ENCODE data around the gene KCNK10.

KCNK10 gene

GRCh38 chr14:88323086-88323522, at the start of gene KCNK10:
KCNK10 (minus strand) TSS chr14:88323269; CDS start chr14:88322798, 471 bp downstream.
- no peak for TF ChIP-seq CTCF (IDR thresholded peaks at IDR 0.05)
- Histone ChIP-seq H3K4me3 (ENCODE audit: low read depth in 1 of 2, low read length in 1 of 2) (no peak within 1 kb of the TSS), H3K27ac (no peak within 1 kb of the TSS), H3K27me3 (peaks cover 100% of the 10 kb centered on the region), H3K36me3 (no peaks in the 10 kb centered on the region), H3K4me1 (ENCODE audit: control insufficient read depth in 1 of 2, insufficient read depth in 1 of 2, low read depth in 1 of 2, low read length in 1 of 2) (no peaks in the 10 kb centered on the region), H3K9me3 (no peaks in the 10 kb centered on the region)

GRCh38 chr14:88369496-88369895, 46.4 kb upstream of the KCNK10 start:
- no peak for TF ChIP-seq CTCF (IDR thresholded peaks at IDR 0.05)
- no peaks in the 10 kb centered on the region for H3K36me3 ChIP-seq

GRCh38 chr14:88364710-88365413, 41.8 kb upstream of the KCNK10 start:
- Histone ChIP-seq H3K9me3 (no peaks in the 10 kb centered on the region), H3K27me3 (peaks cover 22% of the 10 kb centered on the region), H3K4me1 (ENCODE audit: control insufficient read depth in 1 of 2, insufficient read depth in 1 of 2, low read depth in 1 of 2, low read length in 1 of 2) (no peaks in the 10 kb centered on the region), H3K4me3 (ENCODE audit: low read depth in 1 of 2, low read length in 1 of 2) (no peak overlapping the region), H3K27ac (no peak overlapping the region), H3K36me3 (no peaks in the 10 kb centered on the region)
- TF ChIP-seq CTCF (IDR thresholded peaks at IDR 0.05), result no peak

More at GRCh38 chr14:88369496-88369895, 46.4 kb upstream of the KCNK10 start:
- Histone ChIP-seq H3K27ac (no peak overlapping the region), H3K27me3 (peaks cover 4% of the 10 kb centered on the region), H3K4me3 (ENCODE audit: low read depth in 1 of 2, low read length in 1 of 2) (no peak overlapping the region), H3K4me1 (ENCODE audit: control insufficient read depth in 1 of 2, insufficient read depth in 1 of 2, low read depth in 1 of 2, low read length in 1 of 2) (no peaks in the 10 kb centered on the region), H3K9me3 (no peaks in the 10 kb centered on the region)

- Histone ChIP-seq H3K4me1 (ENCODE audit: control insufficient read depth in 1 of 2, insufficient read depth in 1 of 2, low read depth in 1 of 2, low read length in 1 of 2) (no peaks in the 10 kb centered on the region), H3K27me3 (peaks cover 22% of the 10 kb centered on the region), H3K27ac (no peak overlapping the region), H3K36me3 (no peaks in the 10 kb centered on the region), H3K9me3 (no peaks in the 10 kb centered on the region), H3K4me3 (ENCODE audit: low read depth in 1 of 2, low read length in 1 of 2) (no peak overlapping the region)
- no peak for TF ChIP-seq CTCF (IDR thresholded peaks at IDR 0.05)
Measured at GRCh38 chr14:88363644-88364043, 40.6 kb upstream of the KCNK10 start.

GRCh38 chr14:88359500-88359899, 36.4 kb upstream of the KCNK10 start:
- H3K27ac ChIP-seq, result no peak overlapping the region
- H3K36me3 ChIP-seq, result no peaks in the 10 kb centered on the region
- TF ChIP-seq CTCF (IDR thresholded peaks at IDR 0.05), result no peak
- H3K4me1 ChIP-seq (ENCODE audit: control insufficient read depth in 1 of 2, insufficient read depth in 1 of 2, low read depth in 1 of 2, low read length in 1 of 2), result no peaks in the 10 kb centered on the region
- H3K4me3 ChIP-seq (ENCODE audit: low read depth in 1 of 2, low read length in 1 of 2), result no peak overlapping the region
- H3K27me3 ChIP-seq, result peaks cover 18% of the 10 kb centered on the region
- H3K9me3 ChIP-seq, result no peaks in the 10 kb centered on the region

Measured in neutrophil (primary cell).